H9 (cell line): ENCODE data around the gene FAM83F. TPM values are rescaled to one million over a fixed set of nuclear protein-coding genes. Genes with fewer than 3 reads are reported as not detected.

Source experiments
- DNase-seq: peaks from one replicate; pipeline ENCODE4 v3.0.0-alpha.2; 2017
- H2AFZ ChIP-seq: one replicate; pipeline ENCODE4 v1.6.1; 2013; ENCODE audit warnings: mild to moderate bottlenecking, low read length, control low read depth, moderate library complexity
- H2AK5ac ChIP-seq: 2 replicates; pipeline ENCODE4 v1.6.1; 2013; ENCODE audit warnings: low read length, control low read depth, mixed read lengths; ENCODE audit not compliant: insufficient read length
- H2BK120ac ChIP-seq: one replicate; pipeline ENCODE4 v1.6.1; 2013; ENCODE audit warnings: low read depth, mild to moderate bottlenecking, low read length, control low read depth, inconsistent platforms; ENCODE audit not compliant: poor library complexity, severe bottlenecking
- H2BK12ac ChIP-seq: 2 replicates; pipeline ENCODE4 v1.6.1; 2013; ENCODE audit warnings: low read length, control low read depth, mixed read lengths, low read depth; ENCODE audit not compliant: insufficient read length
- H2BK15ac ChIP-seq: 2 replicates; pipeline ENCODE4 v1.6.1; 2013; ENCODE audit warnings: low read depth, low read length, control low read depth
- H2BK20ac ChIP-seq: one replicate; pipeline ENCODE4 v1.6.1; 2013; ENCODE audit warnings: low read depth, mild to moderate bottlenecking, low read length, control low read depth, inconsistent platforms; ENCODE audit not compliant: poor library complexity, severe bottlenecking
- H2BK5ac ChIP-seq: 2 replicates; pipeline ENCODE4 v1.6.1; 2013; ENCODE audit warnings: low read length, control low read depth, mixed read lengths; ENCODE audit not compliant: insufficient read length
- H3K14ac ChIP-seq: 2 replicates; pipeline ENCODE4 v1.6.1; 2013; ENCODE audit warnings: low read length, control low read depth; ENCODE audit not compliant: insufficient read depth
- H3K18ac ChIP-seq: 2 replicates; pipeline ENCODE4 v1.6.1; 2013; ENCODE audit warnings: low read depth, mild to moderate bottlenecking, mixed read lengths, low read length, control low read depth; ENCODE audit not compliant: insufficient read length
- H3K23ac ChIP-seq: 2 replicates; pipeline ENCODE4 v1.6.1; 2013; ENCODE audit warnings: low read length, control low read depth, mixed read lengths, low read depth; ENCODE audit not compliant: insufficient read length
- H3K23me2 ChIP-seq: 2 replicates; pipeline ENCODE4 v1.6.1; 2013; ENCODE audit warnings: low read depth, mild to moderate bottlenecking, mixed read lengths, low read length, control low read depth; ENCODE audit not compliant: insufficient read length, poor library complexity, severe bottlenecking
- H3K27ac ChIP-seq: 2 replicates; pipeline ENCODE4 v1.5.1; 2013; ENCODE audit warnings: low read length, control low read depth, mixed read lengths, low read depth; ENCODE audit not compliant: insufficient read length
- H3K27me3 ChIP-seq: 2 replicates; pipeline ENCODE4 v1.6.1; 2013; ENCODE audit warnings: low read length, control low read depth, inconsistent platforms; ENCODE audit not compliant: insufficient read depth
- H3K4ac ChIP-seq: 2 replicates; pipeline ENCODE4 v1.6.1; 2013; ENCODE audit warnings: low read depth, mild to moderate bottlenecking, control low read depth, inconsistent platforms, low read length, moderate library complexity
- H3K4me1 ChIP-seq: 2 replicates; pipeline ENCODE4 v1.6.1; 2013; ENCODE audit warnings: low read length, control low read depth, inconsistent platforms; ENCODE audit not compliant: insufficient read depth
- H3K4me2 ChIP-seq: 2 replicates; pipeline ENCODE4 v1.6.1; 2013; ENCODE audit warnings: low read length, control low read depth, mixed read lengths; ENCODE audit not compliant: insufficient read length, insufficient read depth
- H3K56ac ChIP-seq: 2 replicates; pipeline ENCODE4 v1.6.1; 2013; ENCODE audit warnings: low read depth, mild to moderate bottlenecking, mixed read lengths, low read length, control low read depth; ENCODE audit not compliant: insufficient read length
- H3K79me1 ChIP-seq: 2 replicates; pipeline ENCODE4 v1.6.1; 2013; ENCODE audit warnings: low read depth, mild to moderate bottlenecking, moderate library complexity, low read length, control low read depth, inconsistent platforms; ENCODE audit not compliant: insufficient read depth, poor library complexity, severe bottlenecking
- H3K79me2 ChIP-seq: 2 replicates; pipeline ENCODE4 v1.6.1; 2013; ENCODE audit warnings: low read length, control low read depth, inconsistent platforms; ENCODE audit not compliant: insufficient read depth
- H3K9ac ChIP-seq: 2 replicates; pipeline ENCODE4 v1.6.1; 2013; ENCODE audit warnings: low read length, control low read depth, mixed read lengths; ENCODE audit not compliant: insufficient read length; ENCODE audit errors: extremely low read depth
- H3K9me3 ChIP-seq: one replicate; pipeline ENCODE4 v1.6.1; 2013; ENCODE audit warnings: low read depth, low read length, inconsistent platforms; ENCODE audit not compliant: control insufficient read depth
- H3T11ph ChIP-seq: one replicate; pipeline ENCODE4 v1.6.1; 2013; ENCODE audit warnings: mild to moderate bottlenecking, low read length, control low read depth, inconsistent platforms
- H4K20me1 ChIP-seq: one replicate; pipeline ENCODE4 v1.6.1; 2013; ENCODE audit not compliant: control insufficient read depth, insufficient read length, insufficient read depth
- H4K5ac ChIP-seq: 2 replicates; pipeline ENCODE4 v1.6.1; 2013; ENCODE audit warnings: low read depth, mild to moderate bottlenecking, mixed read lengths, low read length, control low read depth; ENCODE audit not compliant: insufficient read length
- H4K8ac ChIP-seq: replicated peaks from 2 replicates; pipeline ENCODE4 v1.6.1; 2013; ENCODE audit warnings: low read length, control low read depth, mixed read lengths, low read depth; ENCODE audit not compliant: insufficient read length
- H4K91ac ChIP-seq: 2 replicates; pipeline ENCODE4 v1.6.1; 2013; ENCODE audit warnings: low read depth, mild to moderate bottlenecking, moderate library complexity, mixed read lengths, low read length, control low read depth; ENCODE audit not compliant: insufficient read length
- H3K27ac Mint-ChIP-seq, 3 experiments: 2 replicates in 2 of 3; 3 replicates in 1 of 3; pipeline ENCODE4 v1.8.0; 2020 to 2021; ENCODE audit warnings: mixed read lengths in 3 of 3, mild to moderate bottlenecking in 1 of 3, moderate library complexity in 1 of 3
- H3K27me3 Mint-ChIP-seq: 2 replicates; pipeline ENCODE4 v1.8.0; 2021; ENCODE audit warnings: low read depth, mild to moderate bottlenecking, moderate library complexity, mixed read lengths
- H3K36me3 Mint-ChIP-seq, 3 experiments: 2 replicates in 2 of 3; 3 replicates in 1 of 3; pipeline ENCODE4 v1.8.0; 2020 to 2021; ENCODE audit warnings: low read depth in 3 of 3, mixed read lengths in 3 of 3; ENCODE audit not compliant: insufficient read depth in 1 of 3
- H3K4me1 Mint-ChIP-seq, 2 experiments: 2 replicates each; pipeline ENCODE4 v1.8.0; 2020; ENCODE audit warnings: mixed read lengths in 2 of 2
- H3K4me3 Mint-ChIP-seq, 2 experiments: 2 replicates in 1 of 2; 3 replicates in 1 of 2; pipeline ENCODE4 v1.8.0; 2020 to 2021; ENCODE audit warnings: mild to moderate bottlenecking in 2 of 2, mixed read lengths in 2 of 2, moderate library complexity in 1 of 2
- H3K9me3 Mint-ChIP-seq, 2 experiments: 2 replicates in 1 of 2; 3 replicates in 1 of 2; pipeline ENCODE4 v1.8.0; 2020; ENCODE audit warnings: mild to moderate bottlenecking in 2 of 2, mixed read lengths in 2 of 2, moderate library complexity in 1 of 2
- WGBS: extraction: QIAGEN DNeasy Blood & Tissue Kit; methylation state at CpG from one replicate; pipeline ENCODE4 v1.1.7; 2013; ENCODE audit warnings: missing lambda C conversion rate, low lambda C conversion rate, mixed read lengths; ENCODE audit not compliant: insufficient read length; ENCODE audit errors: extremely low coverage; 5-methylcytosine and 5-hydroxymethylcytosine counted together
- total RNA-seq: library from RNA; stranded (reverse); gene quantifications from 2 replicates; pipeline ENCODE4 v1.2.1, GENCODE V29; 2021
- TF ChIP-seq, protein P1 (sequence below): fragments of 200-600 bp; sonication (generic); conservative IDR thresholded peaks from 3 replicates; pipeline ENCODE4 v1.8.0; 2021; ENCODE audit warnings: antibody characterized with exemption, mild to moderate bottlenecking

Gene FAM83F
- total RNA-seq, 1 experiment from 2014 or later = 17.4 TPM

GRCh38 chr22:40036126-40036525 is 41.4 kb downstream of the FAM83F start:
- no peaks in the 10 kb centered on the region for H3K9me3 ChIP-seq
- H4K20me1 ChIP-seq = peaks cover 2% of the 10 kb centered on the region
- no peak overlapping the region for H2AFZ ChIP-seq
- H3K27me3 ChIP-seq = no peaks in the 10 kb centered on the region
- H3K14ac ChIP-seq = no peak overlapping the region
- H3K4ac ChIP-seq = no peak overlapping the region
- no peak overlapping the region for H2BK15ac ChIP-seq
- no peaks in the 10 kb centered on the region for H3K23me2 ChIP-seq
- H3K79me2 ChIP-seq = no peaks in the 10 kb centered on the region
- TF ChIP-seq, protein P1, sequence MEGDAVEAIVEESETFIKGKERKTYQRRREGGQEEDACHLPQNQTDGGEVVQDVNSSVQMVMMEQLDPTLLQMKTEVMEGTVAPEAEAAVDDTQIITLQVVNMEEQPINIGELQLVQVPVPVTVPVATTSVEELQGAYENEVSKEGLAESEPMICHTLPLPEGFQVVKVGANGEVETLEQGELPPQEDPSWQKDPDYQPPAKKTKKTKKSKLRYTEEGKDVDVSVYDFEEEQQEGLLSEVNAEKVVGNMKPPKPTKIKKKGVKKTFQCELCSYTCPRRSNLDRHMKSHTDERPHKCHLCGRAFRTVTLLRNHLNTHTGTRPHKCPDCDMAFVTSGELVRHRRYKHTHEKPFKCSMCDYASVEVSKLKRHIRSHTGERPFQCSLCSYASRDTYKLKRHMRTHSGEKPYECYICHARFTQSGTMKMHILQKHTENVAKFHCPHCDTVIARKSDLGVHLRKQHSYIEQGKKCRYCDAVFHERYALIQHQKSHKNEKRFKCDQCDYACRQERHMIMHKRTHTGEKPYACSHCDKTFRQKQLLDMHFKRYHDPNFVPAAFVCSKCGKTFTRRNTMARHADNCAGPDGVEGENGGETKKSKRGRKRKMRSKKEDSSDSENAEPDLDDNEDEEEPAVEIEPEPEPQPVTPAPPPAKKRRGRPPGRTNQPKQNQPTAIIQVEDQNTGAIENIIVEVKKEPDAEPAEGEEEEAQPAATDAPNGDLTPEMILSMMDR = no peak
- no peak overlapping the region for H4K8ac ChIP-seq
- no peak overlapping the region for H2AK5ac ChIP-seq
- no CpG with 5 or more reads among the region's 6 CpGs for WGBS
- H3K79me1 ChIP-seq = no peaks in the 10 kb centered on the region
- Mint-ChIP-seq H3K36me3 (peaks cover 0 to 1% (median 0%) of the 10 kb centered on the region in 3 experiments; a peak in 2 of 7 replicates), H3K4me1 (peaks cover under 1% of the 10 kb centered on the region in 2 experiments; a peak in 1 of 4 replicates), H3K4me3 (no peak overlapping the region), H3K27ac (peak overlapping the region in 1 of 3 experiments; percentile 50; a peak in 1 of 7 replicates), H3K9me3 (no peaks in the 10 kb centered on the region; a peak in 1 of 5 replicates), H3K27me3 (peaks cover 37% of the 10 kb centered on the region)
- H4K5ac ChIP-seq = no peak overlapping the region
- no peak overlapping the region for H2BK5ac ChIP-seq
- H3K4me2 ChIP-seq = no peak overlapping the region
- H3K18ac ChIP-seq = no peak overlapping the region
- no peak overlapping the region for H3K56ac ChIP-seq
- no peaks in the 10 kb centered on the region for H3K4me1 ChIP-seq
- H3T11ph ChIP-seq = no peak overlapping the region
- H4K91ac ChIP-seq = no peak overlapping the region
- no peak overlapping the region for H2BK120ac ChIP-seq
- no peak overlapping the region for H2BK12ac ChIP-seq
- no peak overlapping the region for H3K9ac ChIP-seq
- H3K23ac ChIP-seq = no peak overlapping the region
- H2BK20ac ChIP-seq = no peak overlapping the region
- DNase-seq = no peak
- H3K27ac ChIP-seq = no peak overlapping the region
